NCI-H524 treated with DMSO at 0.1 percent for 48 hours (cell line): Measurements from ENCODE around the gene ZDHHC8.

Experiments
- DNase-seq: peaks from one replicate; lab custom pipeline; 2025; lab: John Stamatoyannopoulos, UW

Gene ZDHHC8

GRCh38 chr22:20131597-20131858, at the start of gene ZDHHC8:
Gene ZDHHC8, plus strand, starts transcription at chr22:20131804. Its CDS starts 144 bp downstream, at chr22:20131948.
- DNase-seq: no peak

GRCh38 chr22:20083157-20083890, 48.3 kb upstream of the ZDHHC8 start:
- no peak for DNase-seq

GRCh38 chr22:20083891-20084546, 47.6 kb upstream of the ZDHHC8 start:
- DNase-seq: no peak

- DNase-seq: no peak
Observed at GRCh38 chr22:20084547-20085413, 46.8 kb upstream of the ZDHHC8 start.

- no peak for DNase-seq
Observed at GRCh38 chr22:20085651-20086050, 46.0 kb upstream of the ZDHHC8 start.

GRCh38 chr22:20086101-20086599, 45.5 kb upstream of the ZDHHC8 start:
- DNase-seq: no peak

- no peak for DNase-seq
Observed at GRCh38 chr22:20086763-20087162, 44.8 kb upstream of the ZDHHC8 start.

GRCh38 chr22:20087319-20088262, 44.0 kb upstream of the ZDHHC8 start:
- DNase-seq: no peak

- no peak for DNase-seq
Observed at GRCh38 chr22:20088263-20088648, 43.3 kb upstream of the ZDHHC8 start.

- no peak for DNase-seq
Observed at GRCh38 chr22:20089226-20089976, 42.2 kb upstream of the ZDHHC8 start.

GRCh38 chr22:20089977-20090729, 41.5 kb upstream of the ZDHHC8 start:
- no peak for DNase-seq

- DNase-seq: no peak
Observed at GRCh38 chr22:20090730-20091240, 40.8 kb upstream of the ZDHHC8 start.

GRCh38 chr22:20091690-20092476, 39.7 kb upstream of the ZDHHC8 start:
- DNase-seq: no peak

GRCh38 chr22:20092477-20092854, 39.1 kb upstream of the ZDHHC8 start:
- no peak for DNase-seq

- DNase-seq: no peak
Observed at GRCh38 chr22:20093418-20094196, 38.0 kb upstream of the ZDHHC8 start.

GRCh38 chr22:20094197-20094807, 37.3 kb upstream of the ZDHHC8 start:
- DNase-seq: no peak

GRCh38 chr22:20095521-20095920, 36.1 kb upstream of the ZDHHC8 start:
- DNase-seq: no peak
